SK-N-SH (cell line): Measurements from ENCODE around the gene RPL18. TPM values are rescaled to one million over a fixed set of nuclear protein-coding genes. Genes with fewer than 3 reads are reported as not detected.
A peak's percentile ranks its signal among the peaks of the same experiment; 100 is the strongest.

Source experiments
- CTCF ChIA-PET: fragments of 300-600, 350-600 bp; formaldehyde crosslinking; extraction: SDS; loops from one replicate; lab custom pipeline; 2021; lab: Yijun Ruan, JAX
- POLR2A ChIA-PET: fragments of 350-600 bp; sonication (Branson Sonifier 250); formaldehyde crosslinking; extraction: SDS; loops from one replicate; lab custom pipeline; 2020; ENCODE audit warnings: antibody characterized with exemption, inconsistent platforms; lab: Yijun Ruan, JAX
- DNase-seq: peaks from one replicate; pipeline ENCODE4 v3.0.0; 2012
- H2AFZ ChIP-seq: fragments of 200-600 bp; sonication (generic); 2 replicates; pipeline ENCODE4 v1.8.1; 2016; ENCODE audit warnings: antibody characterized with exemption, mild to moderate bottlenecking, low read depth
- H3F3A ChIP-seq: fragments of 200-600 bp; sonication (generic); replicated peaks from 2 replicates; pipeline ENCODE3; 2016; ENCODE audit warnings: antibody characterized with exemption, mild to moderate bottlenecking; ENCODE audit not compliant: insufficient read depth
- H3K27ac ChIP-seq, 2 experiments: fragments of 200-500 bp in 1 of 2; fragments of 200-600 bp in 1 of 2; sonication (Bioruptor generic) in 1 of 2; sonication (generic), shearing (Covaris generic) in 1 of 2; 2 replicates each; pipeline versions ENCODE4 v1.5.1 to v1.6.1; 2014 to 2016; ENCODE audit warnings: low read depth in 2 of 2, inconsistent platforms in 1 of 2, low read length in 1 of 2, mild to moderate bottlenecking in 1 of 2, mixed read lengths in 1 of 2
- H3K27me3 ChIP-seq: fragments of 200-600 bp; sonication (generic), shearing (Covaris generic); 2 replicates; pipeline ENCODE4 v1.6.1; 2016; ENCODE audit warnings: mixed run types; ENCODE audit not compliant: insufficient read depth
- H3K36me3 ChIP-seq, 2 experiments: fragments of 200-500 bp in 1 of 2; fragments of 200-600 bp in 1 of 2; sonication (Bioruptor generic) in 1 of 2; sonication (generic) in 1 of 2; replicated peaks in 1 of 2; 2 replicates each; pipeline versions ENCODE3 to v1.5.1; 2014 to 2016; ENCODE audit warnings: low read length in 1 of 2, mild to moderate bottlenecking in 1 of 2; ENCODE audit not compliant: insufficient read depth in 2 of 2, control insufficient read depth in 1 of 2
- H3K4me1 ChIP-seq, 2 experiments: fragments of 200-500 bp in 1 of 2; fragments of 200-600 bp in 1 of 2; sonication (Bioruptor generic) in 1 of 2; sonication (generic), shearing (Covaris generic) in 1 of 2; 2 replicates each; pipeline versions ENCODE4 v1.5.1 to v1.6.1; 2014 to 2016; ENCODE audit warnings: low read depth in 1 of 2, low read length in 1 of 2, mixed run types in 1 of 2; ENCODE audit not compliant: insufficient read depth in 2 of 2, control insufficient read depth in 1 of 2
- H3K4me2 ChIP-seq: fragments of 200-600 bp; sonication (generic), shearing (Covaris generic); 2 replicates; pipeline ENCODE4 v1.6.1; 2017; ENCODE audit warnings: mixed run types
- H3K4me3 ChIP-seq, 2 experiments: fragments of 200-500 bp in 1 of 2; fragments of 200-600 bp in 1 of 2; sonication (Bioruptor generic) in 1 of 2; sonication (generic), shearing (Covaris generic) in 1 of 2; 2 replicates each; pipeline versions ENCODE4 v1.5.1 to v1.8.1; 2014 to 2016; ENCODE audit warnings: low read depth in 2 of 2, inconsistent platforms in 1 of 2, low read length in 1 of 2, mild to moderate bottlenecking in 1 of 2, mixed read lengths in 1 of 2, moderate library complexity in 1 of 2
- H3K79me2 ChIP-seq: fragments of 200-600 bp; sonication (generic); 2 replicates; pipeline ENCODE4 v1.8.1; 2017; ENCODE audit warnings: mild to moderate bottlenecking; ENCODE audit not compliant: insufficient read depth
- H3K9ac ChIP-seq: fragments of 200-600 bp; sonication (generic); 2 replicates; pipeline ENCODE4 v1.6.1; 2017; ENCODE audit warnings: mixed run types
- H3K9me2 ChIP-seq: fragments of 200-600 bp; sonication (generic); 2 replicates; pipeline ENCODE4 v1.6.1; 2017; ENCODE audit warnings: mixed run types
- H3K9me3 ChIP-seq: fragments of 200-600 bp; sonication (generic); 2 replicates; pipeline ENCODE4 v1.6.1; 2017; ENCODE audit warnings: mixed run types, mild to moderate bottlenecking, moderate library complexity
- H4K20me1 ChIP-seq: fragments of 200-600 bp; sonication (generic); 2 replicates; pipeline ENCODE4 v1.6.1; 2017; ENCODE audit warnings: mild to moderate bottlenecking, mixed run types; ENCODE audit not compliant: insufficient read depth
- CHD2 ChIP-seq: fragments of 150-350 bp; IDR thresholded peaks from 2 replicates; pipeline ENCODE4 v1.6.1; 2018; ENCODE audit warnings: low read length; ENCODE audit not compliant: partially characterized antibody
- ELF1 ChIP-seq: IDR thresholded peaks from 2 replicates; pipeline ENCODE4 v1.4.0; 2012
- EP300 ChIP-seq, 2 experiments: IDR thresholded peaks; 2 replicates each; pipeline versions ENCODE4 v1.4.0 to v1.6.1; 2012; ENCODE audit warnings: borderline replicate concordance in 1 of 2, low read depth in 1 of 2, low read length in 1 of 2
- EZH2phosphoT487 ChIP-seq: fragments of 200-600 bp; sonication (generic); IDR thresholded peaks from 2 replicates; pipeline ENCODE4 v1.6.1; 2017; ENCODE audit warnings: low read depth, mixed run types, mild to moderate bottlenecking, antibody characterized with exemption, moderate library complexity, borderline replicate concordance
- FOSL2 ChIP-seq: IDR thresholded peaks from 2 replicates; pipeline ENCODE4 v1.4.0; 2012; ENCODE audit warnings: low read depth, mild to moderate bottlenecking, moderate library complexity, borderline replicate concordance
- FOXJ3 ChIP-seq: sonication (generic); formaldehyde crosslinking; IDR thresholded peaks from 2 replicates; pipeline ENCODE4 v1.5.1; 2020; ENCODE audit warnings: mild to moderate bottlenecking, missing genetic modification reagents
- FOXM1 ChIP-seq: IDR thresholded peaks from 2 replicates; pipeline ENCODE4 v1.4.0; 2012; ENCODE audit warnings: low read depth, mild to moderate bottlenecking
- GATA2 ChIP-seq: sonication (generic); formaldehyde crosslinking; IDR thresholded peaks from 2 replicates; pipeline ENCODE4 v1.5.0; 2020; ENCODE audit warnings: mild to moderate bottlenecking, missing genetic modification reagents
- JUND ChIP-seq: IDR thresholded peaks from 2 replicates; pipeline ENCODE4 v1.4.0; 2012
- MEF2A ChIP-seq: IDR thresholded peaks from 2 replicates; pipeline ENCODE4 v1.4.0; 2012; ENCODE audit warnings: low read depth, borderline replicate concordance
- NRF1 ChIP-seq: IDR thresholded peaks from 2 replicates; pipeline ENCODE4 v1.6.1; 2012; ENCODE audit warnings: low read depth, mild to moderate bottlenecking, low read length
- POLR2AphosphoS5 ChIP-seq: IDR thresholded peaks from 2 replicates; pipeline ENCODE4 v1.6.1; 2012; ENCODE audit warnings: low read depth, low read length
- RCOR1 ChIP-seq: fragments of 150-350 bp; IDR thresholded peaks from 2 replicates; pipeline ENCODE4 v1.6.1; 2017; ENCODE audit warnings: antibody characterized with exemption, low read length
- RXRA ChIP-seq: IDR thresholded peaks from 2 replicates; pipeline ENCODE4 v1.4.0; 2012; ENCODE audit warnings: low read depth, mild to moderate bottlenecking, borderline replicate concordance
- SIN3A ChIP-seq: IDR thresholded peaks from 2 replicates; pipeline ENCODE4 v1.6.1; 2012; ENCODE audit warnings: low read depth, mild to moderate bottlenecking, low read length, moderate library complexity, borderline replicate concordance
- TAF1 ChIP-seq: IDR thresholded peaks from 2 replicates; pipeline ENCODE4 v1.6.1; 2012; ENCODE audit warnings: low read depth, mild to moderate bottlenecking, low read length, moderate library complexity, borderline replicate concordance
- TEAD4 ChIP-seq: IDR thresholded peaks from 2 replicates; pipeline ENCODE4 v1.4.0; 2012; ENCODE audit warnings: mild to moderate bottlenecking, borderline replicate concordance; ENCODE audit not compliant: insufficient read depth
- YY1 ChIP-seq: IDR thresholded peaks from 2 replicates; pipeline ENCODE4 v1.4.0; 2012; ENCODE audit warnings: low read depth, mild to moderate bottlenecking
- WGBS: methylation state at CpG from one replicate; pipeline ENCODE4 v1.1.6; 2017; ENCODE audit warnings: low lambda C conversion rate; 5-methylcytosine and 5-hydroxymethylcytosine counted together
- polyA plus RNA-seq, 3 experiments: library from polyadenylated mRNA; depleted of rRNA; stranded (reverse); fragments of >200 nt; gene quantifications; 2 replicates each; pipeline ENCODE4 v1.2.3, GENCODE V29; 2012
- TF ChIP-seq, protein P1 (sequence below): IDR thresholded peaks from 2 replicates; pipeline ENCODE4; 2012
- TF ChIP-seq, protein P2 (sequence below): fragments of 200-600 bp; sonication (generic); IDR thresholded peaks from 2 replicates; pipeline ENCODE4 v1.6.1; 2017; ENCODE audit warnings: antibody characterized with exemption, mild to moderate bottlenecking, moderate library complexity
- TF ChIP-seq, protein P3 (sequence below): IDR thresholded peaks from 2 replicates; pipeline ENCODE4 v1.6.1; 2012; ENCODE audit warnings: mild to moderate bottlenecking, low read depth, low read length, moderate library complexity

Gene RPL18
- polyA plus RNA-seq, 1 of the 3 experiments (the other 2 are of a cell fraction) = 2,225 TPM

DNA sequence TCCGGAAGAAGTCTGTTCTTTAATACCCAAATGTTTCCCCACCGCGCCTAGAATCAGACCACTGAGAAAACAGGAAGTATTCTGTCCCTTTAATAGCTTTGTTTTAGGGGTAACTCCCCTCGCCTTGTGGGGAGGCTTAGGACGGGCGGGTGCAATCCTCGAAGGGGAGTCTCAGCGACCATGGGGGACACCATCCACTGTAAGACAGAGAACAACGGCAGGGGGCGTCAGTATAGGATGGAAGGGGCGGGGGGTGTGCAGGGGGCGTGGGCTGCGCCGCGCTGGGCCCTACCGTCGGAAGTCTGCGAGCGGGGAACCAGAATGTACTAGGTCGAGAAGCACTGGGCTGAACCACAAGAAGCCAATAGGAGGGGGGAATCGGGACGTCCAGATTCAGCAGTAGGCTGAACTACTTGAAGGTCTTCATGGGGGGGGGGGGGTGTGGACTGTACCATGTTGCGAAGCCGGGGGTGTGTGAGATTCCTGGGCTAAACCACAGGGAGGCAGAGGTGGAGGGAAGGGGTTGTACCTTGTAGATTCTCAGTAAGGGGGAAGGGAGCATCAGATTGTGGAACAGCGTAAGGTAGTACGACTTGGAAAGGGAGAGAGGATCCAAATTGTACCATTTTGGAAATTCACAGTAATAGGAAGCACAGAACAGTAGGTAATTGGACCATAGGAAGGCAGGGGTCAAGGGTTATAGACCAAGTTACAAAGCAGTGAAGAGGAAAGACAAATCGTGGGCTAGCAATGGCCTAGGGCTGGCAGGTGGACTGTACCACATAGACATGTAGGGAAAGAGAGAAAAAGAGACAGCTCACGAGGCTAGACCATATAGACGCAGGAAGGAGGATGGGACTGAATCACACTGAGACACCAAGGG, 19.2 kb upstream of the RPL18 start:
- Histone ChIP-seq H3K79me2 (no peaks in the 10 kb centered on the region; the same call in 1 of the 2 replicates), H3K27ac (peak overlapping the region; percentile 99), H3K9me2 (no peaks in the 10 kb centered on the region), H3K4me2 (peak overlapping the region; percentile 99), H3K27me3 (no peaks in the 10 kb centered on the region), H3K9me3 (no peaks in the 10 kb centered on the region), H3F3A (peaks cover 30% of the 10 kb centered on the region), H3K4me3 (peak overlapping the region; percentile 52 to 74), H3K9ac (peak overlapping the region; percentile 96), H3K36me3 (peaks cover 0 to 5% of the 10 kb centered on the region in 2 experiments), H4K20me1 (no peaks in the 10 kb centered on the region), H2AFZ (peak overlapping the region; percentile 89), H3K4me1 (peaks cover 25 to 35% of the 10 kb centered on the region in 2 experiments)
- TF ChIP-seq CHD2 (peak; percentile 49), RXRA (no peak), EZH2phosphoT487 (no peak), NRF1 (no peak), JUND (no peak; the same call in 1 of the 2 replicates), FOXJ3 (CRISPR knock-in tag) (no peak), ELF1 (no peak), FOSL2 (no peak), FOXM1 (no peak), EP300 (IDR thresholded peaks at IDR 0.05; ENCODE audit: borderline replicate concordance in 1 of 2, low read depth in 1 of 2, low read length in 1 of 2) (0 out of 4 replicates have a peak, but pooled peaks of 1 of the 2 experiments have one; percentile 13), RCOR1 (no peak), GATA2 (CRISPR knock-in tag) (no peak), SIN3A (peak; percentile 62; the same call in 1 of the 2 replicates), MEF2A (no peak), TAF1 (peak; percentile 67; the same call in 1 of the 2 replicates), POLR2AphosphoS5 (peak; percentile 69; the same call in 1 of the 2 replicates), YY1 (no peak), TEAD4 (no peak)
- TF ChIP-seq, protein P1, sequence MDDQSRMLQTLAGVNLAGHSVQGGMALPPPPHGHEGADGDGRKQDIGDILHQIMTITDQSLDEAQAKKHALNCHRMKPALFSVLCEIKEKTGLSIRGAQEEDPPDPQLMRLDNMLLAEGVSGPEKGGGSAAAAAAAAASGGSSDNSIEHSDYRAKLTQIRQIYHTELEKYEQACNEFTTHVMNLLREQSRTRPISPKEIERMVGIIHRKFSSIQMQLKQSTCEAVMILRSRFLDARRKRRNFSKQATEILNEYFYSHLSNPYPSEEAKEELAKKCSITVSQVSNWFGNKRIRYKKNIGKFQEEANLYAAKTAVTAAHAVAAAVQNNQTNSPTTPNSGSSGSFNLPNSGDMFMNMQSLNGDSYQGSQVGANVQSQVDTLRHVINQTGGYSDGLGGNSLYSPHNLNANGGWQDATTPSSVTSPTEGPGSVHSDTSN = no peak
- TF ChIP-seq, protein P2, sequence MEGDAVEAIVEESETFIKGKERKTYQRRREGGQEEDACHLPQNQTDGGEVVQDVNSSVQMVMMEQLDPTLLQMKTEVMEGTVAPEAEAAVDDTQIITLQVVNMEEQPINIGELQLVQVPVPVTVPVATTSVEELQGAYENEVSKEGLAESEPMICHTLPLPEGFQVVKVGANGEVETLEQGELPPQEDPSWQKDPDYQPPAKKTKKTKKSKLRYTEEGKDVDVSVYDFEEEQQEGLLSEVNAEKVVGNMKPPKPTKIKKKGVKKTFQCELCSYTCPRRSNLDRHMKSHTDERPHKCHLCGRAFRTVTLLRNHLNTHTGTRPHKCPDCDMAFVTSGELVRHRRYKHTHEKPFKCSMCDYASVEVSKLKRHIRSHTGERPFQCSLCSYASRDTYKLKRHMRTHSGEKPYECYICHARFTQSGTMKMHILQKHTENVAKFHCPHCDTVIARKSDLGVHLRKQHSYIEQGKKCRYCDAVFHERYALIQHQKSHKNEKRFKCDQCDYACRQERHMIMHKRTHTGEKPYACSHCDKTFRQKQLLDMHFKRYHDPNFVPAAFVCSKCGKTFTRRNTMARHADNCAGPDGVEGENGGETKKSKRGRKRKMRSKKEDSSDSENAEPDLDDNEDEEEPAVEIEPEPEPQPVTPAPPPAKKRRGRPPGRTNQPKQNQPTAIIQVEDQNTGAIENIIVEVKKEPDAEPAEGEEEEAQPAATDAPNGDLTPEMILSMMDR = peak; percentile 44
- TF ChIP-seq, protein P3, sequence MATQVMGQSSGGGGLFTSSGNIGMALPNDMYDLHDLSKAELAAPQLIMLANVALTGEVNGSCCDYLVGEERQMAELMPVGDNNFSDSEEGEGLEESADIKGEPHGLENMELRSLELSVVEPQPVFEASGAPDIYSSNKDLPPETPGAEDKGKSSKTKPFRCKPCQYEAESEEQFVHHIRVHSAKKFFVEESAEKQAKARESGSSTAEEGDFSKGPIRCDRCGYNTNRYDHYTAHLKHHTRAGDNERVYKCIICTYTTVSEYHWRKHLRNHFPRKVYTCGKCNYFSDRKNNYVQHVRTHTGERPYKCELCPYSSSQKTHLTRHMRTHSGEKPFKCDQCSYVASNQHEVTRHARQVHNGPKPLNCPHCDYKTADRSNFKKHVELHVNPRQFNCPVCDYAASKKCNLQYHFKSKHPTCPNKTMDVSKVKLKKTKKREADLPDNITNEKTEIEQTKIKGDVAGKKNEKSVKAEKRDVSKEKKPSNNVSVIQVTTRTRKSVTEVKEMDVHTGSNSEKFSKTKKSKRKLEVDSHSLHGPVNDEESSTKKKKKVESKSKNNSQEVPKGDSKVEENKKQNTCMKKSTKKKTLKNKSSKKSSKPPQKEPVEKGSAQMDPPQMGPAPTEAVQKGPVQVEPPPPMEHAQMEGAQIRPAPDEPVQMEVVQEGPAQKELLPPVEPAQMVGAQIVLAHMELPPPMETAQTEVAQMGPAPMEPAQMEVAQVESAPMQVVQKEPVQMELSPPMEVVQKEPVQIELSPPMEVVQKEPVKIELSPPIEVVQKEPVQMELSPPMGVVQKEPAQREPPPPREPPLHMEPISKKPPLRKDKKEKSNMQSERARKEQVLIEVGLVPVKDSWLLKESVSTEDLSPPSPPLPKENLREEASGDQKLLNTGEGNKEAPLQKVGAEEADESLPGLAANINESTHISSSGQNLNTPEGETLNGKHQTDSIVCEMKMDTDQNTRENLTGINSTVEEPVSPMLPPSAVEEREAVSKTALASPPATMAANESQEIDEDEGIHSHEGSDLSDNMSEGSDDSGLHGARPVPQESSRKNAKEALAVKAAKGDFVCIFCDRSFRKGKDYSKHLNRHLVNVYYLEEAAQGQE = peak; percentile 24; the same call in 1 of the 2 replicates
- ChIA-PET POLR2A (no interaction called here), CTCF (interaction anchor here (0.7 to 1.3 kb wide), 2 partner anchors 50 to 508 kb away, joined by 3 to 4 read pairs; no protein-coding TSS in a partner anchor)
- peak; percentile 93 for DNase-seq
- 11% methylated on average over 29 of the region's 29 CpGs for WGBS
